Measurements from ENCODE around the gene WDR70. TPM values are rescaled to one million over a fixed set of nuclear protein-coding genes. Genes with fewer than 3 reads are reported as not detected.

The WDR70 gene
- total and polyA plus RNA-seq, 2 donors (not counting 3 experiments of a cell fraction or from before 2014, with no cell fraction given), result 6.7 to 37.3 TPM

DNA sequence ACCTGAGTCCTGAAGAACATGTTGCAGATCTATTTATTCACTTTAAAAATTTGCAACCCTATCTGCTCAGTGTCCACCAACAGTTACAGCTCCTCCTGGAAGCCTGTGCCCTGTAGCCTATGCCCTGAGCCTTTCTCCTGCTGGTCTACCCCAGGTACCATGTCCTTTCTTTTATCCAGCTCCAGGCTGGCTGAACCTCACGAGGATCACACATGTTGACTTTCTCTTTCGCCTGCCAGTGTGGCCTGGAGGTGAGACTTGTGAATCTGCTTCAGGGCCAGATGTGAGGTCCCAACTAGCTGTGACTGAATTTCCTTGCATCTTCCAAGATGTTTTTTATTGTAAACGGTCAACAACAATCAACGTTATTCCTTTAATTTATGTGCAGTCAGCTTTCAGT, 390.0 kb downstream of the WDR70 start:
- no TSS peak for BruUV-seq (replicated peaks)
- H2AFZ ChIP-seq (ENCODE audit: low read depth, low read length), result no peak overlapping the region
- no peaks in the 10 kb centered on the region for H3K9me3 ChIP-seq (replicated peaks; ENCODE audit: control insufficient read depth, insufficient read depth, low read length)
- H3K27me3 ChIP-seq (ENCODE audit: control insufficient read depth in 2 of 2, insufficient read depth in 2 of 2, low read length in 2 of 2), result no peaks in the 10 kb centered on the region
- H4K20me1 ChIP-seq (replicated peaks; ENCODE audit: control insufficient read depth, extremely low read depth, insufficient read depth, low read length), result no peaks in the 10 kb centered on the region
- no peak for FAIRE-seq
- H3K36me3 ChIP-seq (ENCODE audit: control insufficient read depth in 2 of 2, extremely low read depth in 1 of 2, insufficient read depth in 2 of 2, low read length in 2 of 2), result no peaks in the 10 kb centered on the region
- H3K4me1 ChIP-seq (ENCODE audit: control insufficient read depth, extremely low read depth, insufficient read depth, low read length), result no peaks in the 10 kb centered on the region
- no peak overlapping the region for H3K4me2 ChIP-seq (ENCODE audit: insufficient read depth, low read length)
- no peaks in the 10 kb centered on the region for H3K79me2 ChIP-seq (ENCODE audit: control insufficient read depth, insufficient read depth, low read length)
- intact Hi-C loops (cut with micrococcal nuclease) (no loop called here), dilution Hi-C loops (cut with MboI; ENCODE audit: extremely low pct_ligation_motif_present, low sequenced_read_pairs) (no loop called here)
- H3K9me1 ChIP-seq (replicated peaks; ENCODE audit: control insufficient read depth, extremely low read depth, insufficient read depth, low read length), result no peaks in the 10 kb centered on the region
- no peak for DNase-seq (ENCODE audit: low read depth, low spot score)
- POLR2A ChIA-PET, result no interaction called here
- H3K4me3 ChIP-seq (replicated peaks in 1 of 3; ENCODE audit: insufficient read depth in 1 of 3, low read depth in 1 of 3, low read length in 3 of 3), result no peak overlapping the region
- TF ChIP-seq POLR2A (IDR thresholded peaks at IDR 0.05; ENCODE audit: low read depth, low read length) (no peak), EZH2 (IDR thresholded peaks at IDR 0.05; ENCODE audit: borderline replicate concordance, low read depth, low read length, severe bottlenecking) (no peak), GATA2 (IDR thresholded peaks at IDR 0.05; ENCODE audit: insufficient read depth, insufficient read length, low read depth, low read length) (no peak), FOS (IDR thresholded peaks at IDR 0.05; ENCODE audit: borderline replicate concordance, insufficient read depth, low read length) (no peak), POLR2AphosphoS5 (IDR thresholded peaks at IDR 0.05; ENCODE audit: insufficient read depth, low read depth, low read length) (no peak), MYC (IDR thresholded peaks at IDR 0.05; ENCODE audit: low read depth, low read length) (no peak), JUN (IDR thresholded peaks at IDR 0.05; ENCODE audit: borderline replicate concordance, insufficient read depth, insufficient read length, low read depth) (no peak)
- TF ChIP-seq, protein P1, sequence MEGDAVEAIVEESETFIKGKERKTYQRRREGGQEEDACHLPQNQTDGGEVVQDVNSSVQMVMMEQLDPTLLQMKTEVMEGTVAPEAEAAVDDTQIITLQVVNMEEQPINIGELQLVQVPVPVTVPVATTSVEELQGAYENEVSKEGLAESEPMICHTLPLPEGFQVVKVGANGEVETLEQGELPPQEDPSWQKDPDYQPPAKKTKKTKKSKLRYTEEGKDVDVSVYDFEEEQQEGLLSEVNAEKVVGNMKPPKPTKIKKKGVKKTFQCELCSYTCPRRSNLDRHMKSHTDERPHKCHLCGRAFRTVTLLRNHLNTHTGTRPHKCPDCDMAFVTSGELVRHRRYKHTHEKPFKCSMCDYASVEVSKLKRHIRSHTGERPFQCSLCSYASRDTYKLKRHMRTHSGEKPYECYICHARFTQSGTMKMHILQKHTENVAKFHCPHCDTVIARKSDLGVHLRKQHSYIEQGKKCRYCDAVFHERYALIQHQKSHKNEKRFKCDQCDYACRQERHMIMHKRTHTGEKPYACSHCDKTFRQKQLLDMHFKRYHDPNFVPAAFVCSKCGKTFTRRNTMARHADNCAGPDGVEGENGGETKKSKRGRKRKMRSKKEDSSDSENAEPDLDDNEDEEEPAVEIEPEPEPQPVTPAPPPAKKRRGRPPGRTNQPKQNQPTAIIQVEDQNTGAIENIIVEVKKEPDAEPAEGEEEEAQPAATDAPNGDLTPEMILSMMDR (IDR thresholded peaks at IDR 0.05; ENCODE audit: extremely low read depth in 1 of 2, insufficient read depth in 1 of 2, low read depth in 1 of 2, low read length in 2 of 2), result no peak
- TF ChIP-seq, protein P2, sequence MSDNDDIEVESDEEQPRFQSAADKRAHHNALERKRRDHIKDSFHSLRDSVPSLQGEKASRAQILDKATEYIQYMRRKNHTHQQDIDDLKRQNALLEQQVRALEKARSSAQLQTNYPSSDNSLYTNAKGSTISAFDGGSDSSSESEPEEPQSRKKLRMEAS (IDR thresholded peaks at IDR 0.05; ENCODE audit: insufficient read depth, insufficient read length), result no peak
- CTCF ChIA-PET, result interaction anchor here (1.0 kb wide), 1 partner anchor 31 kb away, joined by 3 read pairs; no protein-coding TSS in a partner anchor
- H3K9ac ChIP-seq (replicated peaks; ENCODE audit: extremely low read depth, insufficient read depth, low read length), result no peak overlapping the region
- no peak overlapping the region for H3K27ac ChIP-seq (ENCODE audit: insufficient read depth, low read depth, low read length)
